Right renal pelvis (tissue), 4 donors: ENCODE measurements around the gene CUEDC1. TPM values are rescaled to one million over a fixed set of nuclear protein-coding genes. Genes with fewer than 3 reads are reported as not detected.
"Not testable (repeated sequence)": the region's sequence is repeated elsewhere in the genome, so short reads cannot be mapped to it uniquely, and the experiment has no call there.

Experiments used
- DNase-seq, 4 donors: peaks; one replicate each; pipeline ENCODE4 v3.0.0-alpha.2; 2013; ENCODE audit warnings: low read depth in 4 of 4, low spot score in 3 of 4, missing footprints in 1 of 4
- polyA plus RNA-seq, 4 donors: library from polyadenylated mRNA; unstranded; fragments of 120-200 nt; gene quantifications; one replicate each; pipeline ENCODE4 v1.2.1, GENCODE V29; 2013; ENCODE audit not compliant: insufficient read length in 4 of 4

CUEDC1 gene
- polyA plus RNA-seq, 4 donors, result 41.8 to 46.9 (median 45.2) TPM

DNA sequence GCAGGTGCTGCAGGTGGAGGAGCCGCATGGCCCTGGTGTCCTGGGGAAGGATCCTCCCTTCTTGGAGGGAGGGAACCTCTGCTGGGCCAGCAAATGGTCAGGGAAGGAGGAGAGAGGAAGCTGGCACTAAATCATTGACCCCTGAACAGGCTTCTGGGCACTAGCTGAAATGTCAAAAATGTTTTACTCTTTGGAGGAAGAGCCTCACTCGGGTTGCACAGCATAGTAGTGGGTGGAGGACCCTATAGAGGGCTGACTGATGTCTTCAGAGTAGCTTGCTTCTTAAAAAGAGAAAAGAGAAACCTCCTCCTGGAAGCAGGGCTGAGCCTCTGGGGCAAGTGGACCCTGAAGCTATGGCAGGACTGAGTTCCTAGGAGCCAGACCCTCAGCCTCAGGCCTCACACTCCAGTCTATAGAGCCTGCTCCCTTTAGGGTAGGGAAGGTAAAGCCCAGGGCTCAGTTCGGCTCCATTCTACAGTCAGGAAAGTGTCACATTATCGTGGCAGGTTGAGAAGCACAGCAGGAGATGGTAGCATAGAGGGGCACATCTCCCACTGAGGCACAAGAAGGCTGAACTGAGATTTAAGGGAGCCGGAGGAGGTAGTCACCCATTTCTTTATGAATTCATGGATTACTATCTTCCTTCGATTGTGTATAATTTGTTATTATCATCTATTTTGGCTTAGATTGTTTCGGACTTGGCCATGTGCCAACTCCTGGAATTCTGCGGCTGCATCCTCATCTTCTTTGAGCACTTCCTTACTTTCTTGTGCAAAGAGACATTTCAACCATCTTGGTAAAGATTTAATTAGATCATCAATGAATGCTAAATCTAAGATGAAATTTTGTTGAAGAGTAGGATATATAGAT is 7.3 kb upstream of the CUEDC1 start:
- DNase-seq, result no peak

DNA sequence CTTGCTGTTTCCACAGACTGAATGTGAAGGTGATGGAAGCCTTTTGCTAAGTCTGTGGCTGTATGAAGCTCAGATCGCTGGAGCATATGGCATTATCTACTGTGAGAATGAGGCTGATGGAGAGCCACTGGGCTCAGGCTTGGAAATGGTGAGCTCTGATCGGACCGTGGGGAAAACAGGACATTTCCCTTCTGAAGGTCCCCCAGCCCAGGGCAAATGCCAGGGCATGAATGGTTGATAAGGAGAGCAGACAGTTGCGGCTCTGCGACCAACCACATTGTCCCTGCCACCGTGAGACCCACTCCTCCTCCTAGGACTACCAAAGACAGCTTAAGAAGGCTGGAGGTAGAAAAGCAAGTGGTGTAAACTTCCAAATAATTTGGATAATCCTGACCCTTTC is 4.7 kb upstream of the CUEDC1 start:
- no peak for DNase-seq

DNA sequence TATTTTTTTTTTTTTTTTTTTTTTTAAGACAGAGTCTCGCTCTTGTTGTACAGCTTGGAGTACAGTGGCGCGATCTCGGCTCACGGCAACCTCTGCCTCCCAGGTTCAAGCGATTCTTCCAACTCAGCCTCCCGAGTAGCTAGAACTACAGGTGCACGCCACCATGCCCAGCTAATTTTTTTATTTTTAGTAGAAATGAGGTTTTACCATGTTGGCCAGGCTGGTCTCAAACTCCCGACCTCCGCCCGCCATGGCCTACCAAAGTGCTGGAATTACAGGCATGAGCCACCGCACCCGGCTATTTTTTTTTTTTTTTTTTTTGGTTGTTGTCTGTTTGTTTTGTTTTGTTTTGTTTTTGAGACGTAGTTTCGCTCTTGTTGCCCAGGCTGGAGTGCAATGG is 3.2 kb upstream of the CUEDC1 start:
- DNase-seq, result not testable (repeated sequence)

DNA sequence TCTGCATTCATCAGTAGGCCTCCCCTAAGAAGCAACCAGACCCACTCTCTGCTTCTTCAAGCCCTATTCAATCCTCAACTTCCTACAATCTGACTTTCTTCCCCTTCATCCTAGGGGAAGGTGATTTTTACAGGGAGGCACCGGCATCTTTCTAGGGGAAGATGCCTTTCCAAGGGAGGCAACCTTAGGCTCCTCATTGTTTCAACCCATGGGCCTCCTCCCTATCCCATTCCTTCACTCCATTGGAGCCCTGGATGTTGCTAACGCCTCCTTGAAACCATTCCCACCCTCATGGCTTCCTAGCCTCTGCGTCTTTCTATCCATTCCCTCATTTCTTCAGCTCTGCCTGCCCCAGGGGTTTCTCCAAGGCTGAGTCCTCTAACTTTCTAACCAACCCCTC is 2.7 kb upstream of the CUEDC1 start:
- no peak for DNase-seq

DNA sequence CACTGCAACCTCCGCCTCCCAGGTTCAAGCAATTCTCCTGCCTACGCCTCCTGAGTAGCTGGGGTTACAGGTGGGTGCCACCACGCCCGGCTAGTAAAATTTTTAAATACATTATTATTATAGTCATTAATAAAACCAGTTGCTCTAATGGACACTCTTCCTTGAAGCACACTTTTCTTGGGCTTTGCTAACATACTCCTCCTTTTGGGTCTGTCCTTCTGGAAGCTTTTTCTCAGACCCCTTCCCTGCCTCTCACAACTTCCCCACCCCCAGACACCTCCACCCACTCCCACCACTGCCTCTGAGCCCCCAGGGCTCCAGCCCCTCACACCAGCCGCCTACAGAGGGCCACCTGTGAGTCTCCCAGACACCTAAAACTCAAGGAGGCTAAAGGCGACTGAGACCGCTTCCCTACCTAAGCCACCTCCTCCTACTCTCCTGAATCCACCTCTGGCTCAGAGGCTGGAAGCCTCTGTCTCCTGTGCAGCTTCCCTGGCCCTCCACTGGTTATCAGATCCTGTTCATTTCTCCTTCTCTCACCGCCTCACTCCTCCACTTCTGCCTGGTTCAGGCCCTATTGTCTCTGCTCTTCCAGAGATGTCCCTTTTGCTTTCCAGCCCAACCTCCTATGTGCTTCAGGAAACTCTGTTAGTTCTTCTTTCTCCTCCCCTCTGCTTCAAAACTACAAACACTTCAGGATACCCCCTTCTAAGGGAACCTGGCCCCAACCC is 2.1 kb upstream of the CUEDC1 start:
- DNase-seq, result no peak

DNA sequence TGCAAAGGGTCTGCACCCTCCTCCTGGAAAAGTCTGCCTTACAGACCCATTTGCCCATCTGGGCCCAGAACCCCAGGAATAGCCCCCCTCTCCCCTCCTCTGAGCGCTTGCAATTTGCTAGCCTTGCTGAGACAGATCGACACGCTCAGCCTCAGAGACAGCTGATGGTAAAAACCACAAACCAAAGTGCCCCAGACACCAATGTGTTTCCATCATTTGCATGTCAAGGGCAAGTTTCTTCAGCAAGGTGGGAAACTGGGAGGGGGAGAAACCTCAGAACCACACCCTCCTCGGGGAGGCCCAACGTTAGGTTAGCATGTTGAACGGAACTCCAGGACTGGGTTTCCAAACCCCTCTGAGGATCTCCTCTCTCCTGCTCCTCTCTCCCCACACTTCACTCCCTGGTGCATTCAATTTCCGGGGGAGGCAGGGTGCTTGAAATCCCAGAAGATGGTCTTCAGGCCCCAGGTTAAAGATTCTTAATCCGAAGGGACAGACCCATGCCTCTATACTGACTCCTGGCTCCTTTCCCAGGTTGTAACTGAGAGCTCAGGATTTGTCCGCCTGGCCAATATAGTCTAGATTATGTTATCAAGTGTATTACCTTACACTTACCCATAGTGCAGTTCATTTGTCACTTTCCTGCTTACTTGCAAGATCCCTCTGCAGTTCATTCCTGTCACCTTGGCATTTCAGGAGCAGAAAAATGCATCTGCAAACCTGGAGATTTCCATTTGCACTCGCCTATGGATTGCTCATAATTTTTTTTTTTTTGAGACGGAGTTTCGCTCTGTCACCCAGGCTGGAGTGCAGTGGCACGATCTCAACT is 1.3 kb upstream of the CUEDC1 start:
- DNase-seq, result no peak

DNA sequence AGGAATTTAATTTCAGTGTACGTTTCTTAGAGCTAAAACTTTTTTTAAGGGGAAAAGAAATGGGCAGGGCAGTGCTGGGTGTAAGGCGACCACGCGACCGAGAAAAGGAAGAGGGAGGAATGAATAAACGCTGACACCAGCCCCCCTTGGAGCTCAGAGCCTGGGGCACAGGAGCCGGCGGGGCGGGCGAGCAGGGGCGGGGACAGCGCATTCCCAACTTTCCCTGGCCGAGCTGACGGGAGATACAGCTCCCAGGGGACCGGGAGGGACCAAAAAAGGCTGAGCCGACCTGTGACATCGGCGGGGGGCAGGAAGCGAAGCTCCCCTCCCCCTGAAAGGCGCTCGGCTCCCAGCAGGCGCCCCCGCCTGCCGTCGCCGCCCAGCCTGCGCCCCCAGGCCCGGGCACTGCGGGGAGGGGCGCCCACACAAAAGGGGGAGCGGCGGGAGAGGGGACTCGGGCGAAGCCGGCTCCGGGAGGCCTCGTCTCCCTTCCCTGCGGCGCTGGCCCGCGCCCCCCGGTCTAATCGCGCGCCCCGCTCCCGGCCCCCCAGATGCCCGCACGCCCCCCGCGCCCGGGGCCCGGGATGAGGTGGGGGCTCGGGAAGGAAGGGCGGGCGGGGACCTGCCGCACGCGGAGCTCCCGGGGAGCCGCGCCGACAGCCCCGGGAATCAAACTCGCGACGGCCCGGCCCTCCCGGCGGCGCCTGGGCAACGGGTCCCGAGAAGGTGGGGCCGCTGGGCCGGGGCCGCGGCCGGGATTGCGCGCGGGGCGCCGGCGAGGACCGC is 622 bp downstream of the CUEDC1 start:
- no peak for DNase-seq

DNA sequence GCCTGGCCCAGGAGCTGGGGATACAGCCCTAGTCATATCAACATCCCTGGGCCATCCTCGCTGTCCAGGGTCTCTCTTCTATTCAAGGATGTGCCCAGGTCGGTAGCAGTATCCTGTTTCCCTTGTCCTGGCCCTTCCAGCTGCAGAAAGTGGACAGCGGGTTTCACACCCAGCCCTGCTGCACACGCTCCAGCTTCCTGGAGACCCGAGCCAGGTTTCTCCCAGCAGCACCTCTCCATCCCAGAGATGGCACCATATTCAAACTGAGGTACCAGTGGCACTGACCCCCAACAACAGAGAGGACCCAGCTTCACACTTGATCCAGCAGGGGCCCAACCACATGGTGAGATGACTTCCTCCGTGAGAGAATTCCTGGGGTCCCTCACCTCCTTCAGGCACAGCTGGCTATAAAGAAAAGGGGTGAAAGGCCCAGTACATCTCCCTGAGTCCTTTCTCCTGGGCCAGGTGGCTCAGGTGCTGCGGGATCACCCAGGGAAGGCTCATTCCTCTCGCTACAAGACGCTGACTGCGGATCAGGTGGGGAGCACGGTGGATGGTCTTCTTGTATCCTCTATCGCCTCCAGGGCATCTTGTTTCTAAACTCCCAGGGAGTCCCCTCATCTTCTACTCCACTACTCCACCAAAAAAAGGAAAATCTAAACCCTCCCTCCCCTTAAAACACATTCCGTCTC is 1.4 kb downstream of the CUEDC1 start:
- no peak for DNase-seq

DNA sequence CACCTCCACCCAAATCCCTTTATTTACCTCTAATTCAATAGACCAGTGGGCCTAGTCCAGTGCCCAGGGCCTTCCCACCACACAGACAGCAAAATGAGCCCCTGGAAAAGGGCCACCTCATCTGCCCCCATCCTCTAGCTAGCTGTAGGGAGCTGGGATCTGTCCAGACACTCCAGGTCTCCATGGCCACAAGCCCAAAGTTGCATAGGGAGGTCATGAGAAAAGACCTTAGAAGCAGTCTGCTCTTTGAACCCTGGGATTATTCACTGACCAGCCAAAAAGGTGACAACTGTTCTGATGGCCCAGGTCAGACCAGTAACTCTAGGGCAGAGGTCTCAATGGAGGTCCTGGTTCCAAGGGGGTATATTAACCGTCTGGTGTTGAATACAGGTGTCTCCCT is 2.0 kb downstream of the CUEDC1 start:
- DNase-seq, result no peak

DNA sequence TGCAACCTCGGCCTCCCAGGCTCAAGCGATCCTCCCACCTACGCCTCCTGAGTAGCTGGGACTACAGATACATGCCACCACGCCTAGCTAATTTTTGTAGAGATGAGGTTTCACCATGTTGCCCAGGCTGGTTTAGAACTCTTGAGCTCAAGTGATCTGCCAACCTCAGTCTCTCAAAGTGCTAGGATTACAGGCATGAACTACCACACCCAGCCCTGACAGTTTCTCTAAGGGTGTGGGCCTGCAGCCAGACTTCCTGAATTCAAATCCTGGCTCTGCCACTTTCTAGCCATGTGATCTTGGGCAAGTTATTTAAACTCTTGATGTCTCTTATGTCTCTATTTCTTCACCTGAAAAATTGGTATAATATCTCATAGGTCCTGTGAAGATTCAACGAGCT is 5.6 kb downstream of the CUEDC1 start:
- DNase-seq, result no peak

DNA sequence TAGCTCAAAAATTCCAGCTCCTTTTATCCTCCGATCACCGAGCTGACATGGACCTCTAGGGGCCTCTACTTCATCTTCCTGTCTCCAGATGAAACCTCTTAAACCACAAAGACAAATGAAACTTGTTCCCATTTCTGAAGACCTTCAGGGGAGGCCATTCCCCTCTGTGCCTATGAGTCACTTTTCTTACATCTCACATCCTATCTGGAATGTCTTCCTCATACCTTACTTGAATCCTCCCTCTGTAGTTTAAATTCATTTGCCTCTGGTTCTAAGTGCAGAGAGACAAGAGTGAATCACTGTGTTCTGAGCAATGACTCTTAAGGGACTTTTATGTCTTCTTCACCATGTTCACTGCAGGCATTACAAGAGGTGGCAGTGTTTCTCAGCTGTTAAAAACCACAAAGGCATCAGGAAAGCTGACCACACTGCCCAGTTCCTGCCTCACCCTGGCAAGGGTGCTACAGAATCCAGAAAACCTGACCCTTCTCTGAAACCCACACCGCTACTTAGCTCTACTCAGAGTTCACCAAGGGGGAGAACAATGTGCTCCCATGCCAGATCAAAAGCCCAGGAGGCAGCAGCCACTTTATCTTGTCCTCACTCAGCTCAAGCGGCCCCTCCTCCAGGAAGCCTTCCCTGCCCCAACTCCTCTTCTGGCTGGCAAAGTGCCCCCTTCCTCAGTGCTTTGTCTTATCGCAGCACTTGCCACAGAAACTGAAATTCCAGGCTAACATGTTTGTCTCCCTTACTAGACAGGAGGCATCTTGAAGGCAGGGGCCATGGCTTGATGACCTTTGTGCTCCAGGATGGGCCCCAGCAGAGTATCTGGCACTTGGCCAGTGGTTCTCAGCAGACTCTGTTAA is 6.4 kb downstream of the CUEDC1 start:
- no peak for DNase-seq

DNA sequence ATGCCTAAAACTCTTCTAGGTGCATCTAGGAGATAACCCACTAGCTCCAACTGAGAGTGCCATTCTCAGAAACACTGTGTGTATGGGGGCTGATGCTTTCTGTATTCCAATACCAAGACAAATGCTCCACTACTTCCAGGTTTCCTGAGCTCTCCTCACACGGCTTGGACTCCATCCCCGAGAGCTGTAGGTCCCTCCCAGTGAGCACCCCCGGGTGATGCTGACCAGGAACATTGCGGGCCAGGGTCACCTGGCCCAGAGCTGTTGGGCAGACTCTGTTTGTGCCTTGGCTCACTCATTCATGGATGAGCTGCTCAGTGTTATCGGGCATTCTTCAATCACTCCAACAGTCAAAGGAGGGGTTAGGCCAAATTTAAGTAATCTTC is 7.0 kb downstream of the CUEDC1 start:
- DNase-seq, result no peak

DNA sequence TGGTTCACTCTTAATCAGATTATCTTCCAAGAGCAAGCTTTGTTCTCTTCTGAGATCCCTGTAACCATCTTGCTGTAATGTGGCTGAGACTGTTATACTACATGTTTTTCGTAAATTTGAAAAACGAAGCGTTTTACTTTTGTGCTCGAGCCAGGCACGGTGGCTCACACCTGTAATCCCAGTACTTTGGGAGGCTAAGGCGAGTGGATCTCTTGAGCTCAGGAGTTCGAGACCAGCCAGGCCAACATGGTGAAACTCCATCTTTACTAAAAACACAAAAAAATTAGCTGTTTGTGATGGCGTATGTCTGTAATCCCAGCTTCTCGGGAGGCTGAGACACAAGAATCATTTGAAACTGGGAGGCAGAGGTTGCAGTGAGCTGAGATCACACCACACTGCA is 7.8 kb downstream of the CUEDC1 start:
- DNase-seq, result no peak

DNA sequence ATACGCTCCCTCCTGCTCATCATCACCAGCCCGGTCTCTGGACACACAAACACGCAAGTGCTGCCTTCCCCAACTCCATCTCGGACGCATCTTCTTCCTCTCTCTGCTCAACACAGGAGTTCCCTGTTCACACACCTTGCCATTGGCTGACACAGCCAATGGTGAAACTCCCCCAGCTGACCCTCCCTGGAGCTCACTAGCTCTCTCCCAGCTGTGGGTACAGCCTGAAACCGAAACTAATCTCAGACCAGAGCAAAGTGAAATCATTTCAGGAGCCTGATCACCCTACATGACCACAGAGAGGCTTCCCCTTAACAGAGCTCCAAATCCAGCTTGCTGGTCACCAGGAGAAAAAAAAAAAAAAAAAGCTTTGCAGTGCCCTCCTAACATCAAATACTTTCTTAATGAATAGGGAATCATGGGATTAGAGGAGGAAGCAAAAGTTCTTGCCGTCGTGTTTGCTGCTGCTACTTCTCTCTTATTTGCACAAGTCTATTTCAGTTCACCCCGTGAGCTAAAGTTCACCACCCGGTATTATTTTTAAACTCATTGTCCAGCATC is 8.3 kb downstream of the CUEDC1 start:
- no peak for DNase-seq

DNA sequence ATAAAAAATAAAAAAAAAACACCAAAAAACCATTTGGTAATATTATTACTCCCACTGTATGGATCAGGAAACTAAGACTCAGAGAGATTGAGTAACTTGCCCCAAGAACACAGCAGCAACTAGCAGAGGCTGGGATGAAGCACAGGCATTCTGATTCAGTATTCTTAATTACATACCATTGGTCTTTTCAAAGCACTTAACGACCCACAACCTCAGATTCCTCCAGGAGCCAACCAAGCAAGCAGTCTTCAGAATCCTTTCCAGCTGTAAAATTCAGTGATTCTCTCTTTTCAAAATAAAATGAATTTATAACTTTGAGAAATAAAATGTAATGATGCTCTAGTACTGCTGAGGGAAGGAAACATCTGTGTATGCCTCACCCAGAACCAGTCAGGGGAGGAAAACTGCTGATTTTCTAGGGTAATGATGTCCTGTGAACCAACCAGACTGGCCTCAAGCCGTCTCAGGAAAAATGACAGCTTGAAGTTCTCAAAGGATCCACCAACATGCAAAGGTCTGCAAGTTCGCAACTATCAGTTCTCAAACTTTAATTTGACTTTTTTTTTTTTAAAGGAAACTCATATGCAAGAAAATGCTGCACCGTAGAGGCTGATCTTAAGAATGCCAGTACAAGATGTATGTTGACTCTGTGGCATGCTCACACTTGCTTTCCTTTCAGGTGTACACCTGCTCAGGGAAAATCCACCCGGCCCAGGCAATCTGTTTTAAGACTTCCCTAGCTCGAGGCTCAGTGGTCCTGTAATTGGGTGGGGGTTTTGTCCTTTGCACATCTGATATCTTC is 9.0 kb downstream of the CUEDC1 start:
- no peak for DNase-seq

DNA sequence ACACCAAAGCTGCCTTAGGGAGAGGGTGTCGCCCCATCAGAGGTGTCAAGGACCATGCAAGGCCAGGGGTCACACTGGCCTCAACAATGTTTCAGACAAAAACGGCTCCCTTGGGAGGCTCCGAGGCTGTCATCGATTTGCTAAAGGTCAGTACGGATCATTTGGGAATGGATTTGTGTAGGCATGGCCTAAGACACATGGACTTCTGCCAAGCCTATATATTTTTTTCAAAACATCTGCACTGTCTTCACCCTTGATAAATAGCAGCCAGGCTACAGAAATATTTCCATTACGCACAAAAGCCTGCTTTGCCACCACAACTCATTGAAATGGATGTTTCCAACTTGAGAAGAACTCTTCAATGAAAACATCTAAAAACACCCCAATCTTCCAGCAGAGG is 10.3 kb downstream of the CUEDC1 start:
- no peak for DNase-seq

DNA sequence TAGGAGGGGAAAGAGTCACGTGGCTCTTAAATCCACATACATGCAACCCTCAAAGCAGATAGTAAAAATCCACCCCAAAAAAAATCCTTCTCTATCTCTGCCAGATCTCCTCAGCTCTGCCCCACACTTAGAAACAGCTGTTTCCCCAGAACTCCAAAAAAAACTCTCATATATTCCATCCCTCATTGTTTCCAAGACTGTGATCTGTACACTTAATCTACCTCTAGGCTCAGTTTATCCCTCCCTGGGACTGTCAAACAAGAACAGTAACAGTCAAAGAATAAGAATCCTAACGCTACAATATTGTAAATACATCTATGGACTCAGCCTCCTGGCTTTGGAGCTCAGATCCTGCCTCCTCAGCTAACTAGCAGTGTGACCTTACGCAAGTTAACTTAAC is 11.6 kb downstream of the CUEDC1 start:
- no peak for DNase-seq

DNA sequence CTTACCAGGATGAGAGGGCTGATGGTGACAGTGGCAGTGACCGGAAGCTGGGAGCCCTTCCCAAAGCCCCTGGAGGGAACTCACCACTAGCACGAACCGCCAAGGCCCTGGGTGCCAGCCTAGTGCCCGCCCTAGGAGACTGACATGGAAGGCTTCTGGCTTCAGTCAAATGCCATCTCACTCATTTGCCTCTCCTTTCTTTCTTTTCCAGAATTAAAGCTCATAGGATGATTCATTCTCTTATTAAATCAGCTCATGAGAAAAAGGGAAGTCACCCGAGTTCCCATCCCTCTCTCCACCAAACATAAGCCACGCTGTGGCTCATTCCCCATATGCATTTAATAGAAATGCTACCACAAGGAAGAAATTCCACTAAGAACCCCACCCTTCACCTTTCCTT is 12.1 kb downstream of the CUEDC1 start:
- no peak for DNase-seq
